PC-3 (cell line): ENCODE results near the gene DAND5. TPM values are rescaled to one million over a fixed set of nuclear protein-coding genes. Genes with fewer than 3 reads are reported as not detected.

ENCODE experiments used
- ATAC-seq: fragments of 200-7000 bp; cut with Tn5 transposase; 2 replicates; pipeline ENCODE4 v1.9.1; 2020; ENCODE audit warnings: mild to moderate bottlenecking, moderate library complexity
- BruUV-seq: library from RNA; stranded (reverse); fragments of 400-500 nt; replicated peaks from 2 replicates; lab custom pipeline; 2021; lab: Mats Ljungman, UMichigan
- CTCF ChIA-PET: fragments of 300-600 bp; sonication (Branson Sonifier 250); formaldehyde crosslinking; loops from one replicate; lab custom pipeline; 2022; ENCODE audit warnings: antibody characterized with exemption; lab: Charles Lee
- POLR2A ChIA-PET: fragments of 300-600 bp; sonication (Branson Sonifier 250); formaldehyde crosslinking; loops from one replicate; lab custom pipeline; 2022; ENCODE audit warnings: antibody characterized with exemption; ENCODE audit not compliant: unreplicated experiment; lab: Charles Lee
- DNase-seq: peaks from one replicate; pipeline ENCODE4 v3.0.0-alpha.2; 2015
- H2AFZ ChIP-seq: fragments of 300-600 bp; sonication (generic); 2 replicates; pipeline ENCODE4 v1.6.0; 2016; ENCODE audit warnings: antibody characterized with exemption, low read length
- H3F3A ChIP-seq: fragments of 300-600 bp; sonication (generic); one replicate; pipeline ENCODE4 v1.6.0; 2017; ENCODE audit warnings: antibody characterized with exemption, low read length, control low read depth, mild to moderate bottlenecking; ENCODE audit not compliant: unreplicated experiment
- H3K27ac ChIP-seq: fragments of 300-600 bp; sonication (generic); 2 replicates; pipeline ENCODE4 v1.5.1; 2016; ENCODE audit warnings: mild to moderate bottlenecking, low read length
- H3K27me3 ChIP-seq: fragments of 300-600 bp; sonication (generic); 2 replicates; pipeline ENCODE4 v1.6.1; 2016; ENCODE audit warnings: low read length, mixed read lengths
- H3K36me3 ChIP-seq: fragments of 300-600 bp; sonication (generic); 2 replicates; pipeline ENCODE4 v1.6.1; 2016; ENCODE audit warnings: low read depth, mixed run types, low read length, mixed read lengths
- H3K4me1 ChIP-seq: fragments of 300-600 bp; sonication (generic); 2 replicates; pipeline ENCODE4 v1.5.1; 2016; ENCODE audit warnings: low read length; ENCODE audit not compliant: insufficient read depth
- H3K4me2 ChIP-seq: fragments of 300-600 bp; sonication (generic); 2 replicates; pipeline ENCODE4 v1.6.0; 2016; ENCODE audit warnings: low read length
- H3K4me3 ChIP-seq: fragments of 300-600 bp; sonication (generic); 2 replicates; pipeline ENCODE4 v1.5.1; 2016; ENCODE audit warnings: mild to moderate bottlenecking, low read length, mixed read lengths
- H3K79me2 ChIP-seq: fragments of 300-600 bp; sonication (generic); 2 replicates; pipeline ENCODE4 v1.6.1; 2017; ENCODE audit warnings: low read length, mixed read lengths
- H3K9ac ChIP-seq: fragments of 300-600 bp; sonication (generic); 2 replicates; pipeline ENCODE4 v1.6.0; 2016; ENCODE audit warnings: mild to moderate bottlenecking, low read length
- H3K9me2 ChIP-seq: fragments of 300-600 bp; sonication (generic); replicated peaks from 2 replicates; pipeline ENCODE4 v1.6.1; 2016; ENCODE audit warnings: mixed run types, low read length, mixed read lengths
- H3K9me3 ChIP-seq: fragments of 300-600 bp; sonication (generic); 2 replicates; pipeline ENCODE4 v1.6.1; 2016; ENCODE audit warnings: low read length, mixed read lengths
- H4K20me1 ChIP-seq: fragments of 300-600 bp; sonication (generic); 2 replicates; pipeline ENCODE4 v1.6.1; 2016; ENCODE audit warnings: low read length, mixed read lengths
- EZH2 ChIP-seq: fragments of 300-600 bp; sonication (generic); IDR thresholded peaks from one replicate; pipeline ENCODE4 v1.6.1; 2017; ENCODE audit warnings: antibody characterized with exemption, mild to moderate bottlenecking, low read length; ENCODE audit not compliant: unreplicated experiment
- EZH2phosphoT487 ChIP-seq: fragments of 300-600 bp; sonication (generic); IDR thresholded peaks from 2 replicates; pipeline ENCODE4 v1.6.1; 2018; ENCODE audit warnings: mild to moderate bottlenecking, antibody characterized with exemption, low read length, borderline replicate concordance
- intact Hi-C: fragments of 100-400 bp; cut with micrococcal nuclease; formaldehyde crosslinking; loops from 2 replicates; pipeline ENCODE4 v1.9.0; 2023
- total RNA-seq: library from RNA; depleted of rRNA; stranded (reverse); fragments of >200 nt; gene quantifications from 2 replicates; pipeline ENCODE4 v1.2.3, GENCODE V29; 2014
- TF ChIP-seq, protein P1 (sequence below): fragments of 300-600 bp; sonication (generic); conservative IDR thresholded peaks from 2 replicates; pipeline ENCODE4 v1.5.1; 2017; ENCODE audit warnings: antibody characterized with exemption, low read depth, mild to moderate bottlenecking, low read length

Gene DAND5
- total RNA-seq, 1 experiment from 2014 or later, result 0.55 TPM

GRCh38 chr19:12965017-12965811, 4.2 kb upstream of the DAND5 start:
- Histone ChIP-seq H2AFZ (peak overlapping the region; percentile 94), H4K20me1 (no peaks in the 10 kb centered on the region), H3K27ac (peak overlapping the region; percentile 27), H3K9me2 (no peaks in the 10 kb centered on the region), H3K79me2 (no peaks in the 10 kb centered on the region), H3K36me3 (no peaks in the 10 kb centered on the region), H3K4me2 (peak overlapping the region; percentile 89), H3K9me3 (no peaks in the 10 kb centered on the region), H3F3A (no peaks in the 10 kb centered on the region), H3K4me3 (peak overlapping the region; percentile 66), H3K9ac (peak overlapping the region; percentile 68), H3K4me1 (peaks cover 3% of the 10 kb centered on the region; the same call in 1 of the 2 replicates), H3K27me3 (no peaks in the 10 kb centered on the region)
- TF ChIP-seq, protein P1, sequence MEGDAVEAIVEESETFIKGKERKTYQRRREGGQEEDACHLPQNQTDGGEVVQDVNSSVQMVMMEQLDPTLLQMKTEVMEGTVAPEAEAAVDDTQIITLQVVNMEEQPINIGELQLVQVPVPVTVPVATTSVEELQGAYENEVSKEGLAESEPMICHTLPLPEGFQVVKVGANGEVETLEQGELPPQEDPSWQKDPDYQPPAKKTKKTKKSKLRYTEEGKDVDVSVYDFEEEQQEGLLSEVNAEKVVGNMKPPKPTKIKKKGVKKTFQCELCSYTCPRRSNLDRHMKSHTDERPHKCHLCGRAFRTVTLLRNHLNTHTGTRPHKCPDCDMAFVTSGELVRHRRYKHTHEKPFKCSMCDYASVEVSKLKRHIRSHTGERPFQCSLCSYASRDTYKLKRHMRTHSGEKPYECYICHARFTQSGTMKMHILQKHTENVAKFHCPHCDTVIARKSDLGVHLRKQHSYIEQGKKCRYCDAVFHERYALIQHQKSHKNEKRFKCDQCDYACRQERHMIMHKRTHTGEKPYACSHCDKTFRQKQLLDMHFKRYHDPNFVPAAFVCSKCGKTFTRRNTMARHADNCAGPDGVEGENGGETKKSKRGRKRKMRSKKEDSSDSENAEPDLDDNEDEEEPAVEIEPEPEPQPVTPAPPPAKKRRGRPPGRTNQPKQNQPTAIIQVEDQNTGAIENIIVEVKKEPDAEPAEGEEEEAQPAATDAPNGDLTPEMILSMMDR, result peak; percentile 93
- TF ChIP-seq EZH2phosphoT487, result no peak
- TF ChIP-seq EZH2, result no peak
- ATAC-seq (peak; percentile 97), DNase-seq (peak; percentile 89)
- intact Hi-C loops, result no loop called here
- POLR2A ChIA-PET, result interaction anchor here (0.9 kb wide), 1 partner anchor 19 kb away, joined by 5 read pairs; no protein-coding TSS in a partner anchor
- no TSS peak for BruUV-seq
- CTCF ChIA-PET, result interaction anchor here (0.5 to 1.5 kb wide), 14 partner anchors 9 to 139 kb away, joined by 3 to 15 read pairs (median 4); partner anchors contain the start of gene RAD23A

DNA sequence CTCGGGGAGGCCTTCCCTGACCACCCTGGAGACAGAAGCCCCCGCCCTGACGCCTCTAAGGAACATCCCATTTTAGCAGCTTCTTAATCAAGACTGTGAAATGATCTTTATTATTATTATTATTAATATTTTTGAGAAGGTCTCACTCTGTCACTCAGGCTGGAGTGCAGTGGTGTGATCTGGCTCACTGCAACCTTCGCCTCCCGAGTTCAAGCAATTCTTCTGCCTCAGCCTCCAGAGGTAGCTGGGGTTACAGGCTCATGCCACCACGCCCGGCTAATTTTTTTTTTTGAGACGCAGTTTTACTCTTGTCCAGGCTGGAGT, 3.6 kb upstream of the DAND5 start:
- Histone ChIP-seq H3K27me3 (no peaks in the 10 kb centered on the region), H3K79me2 (no peaks in the 10 kb centered on the region), H3K4me3 (peak overlapping the region; percentile 66), H3K9me2 (no peaks in the 10 kb centered on the region), H3K27ac (peak overlapping the region; percentile 27), H3K36me3 (no peaks in the 10 kb centered on the region), H3K9me3 (no peaks in the 10 kb centered on the region), H4K20me1 (no peaks in the 10 kb centered on the region), H3K4me2 (peak overlapping the region; percentile 89), H3K4me1 (peaks cover 3% of the 10 kb centered on the region; the same call in 1 of the 2 replicates), H2AFZ (peak overlapping the region; percentile 94), H3K9ac (peak overlapping the region; percentile 68), H3F3A (no peaks in the 10 kb centered on the region)
- CTCF ChIA-PET, result interaction anchor here (0.5 to 1.5 kb wide), 12 partner anchors 9 to 139 kb away, joined by 3 to 15 read pairs (median 4); partner anchors contain the start of gene RAD23A
- POLR2A ChIA-PET, result no interaction called here
- TF ChIP-seq, protein P1, result no peak
- TF ChIP-seq EZH2phosphoT487, result no peak
- intact Hi-C loops, result no loop called here
- no TSS peak for BruUV-seq
- ATAC-seq (no peak), DNase-seq (no peak)

DNA sequence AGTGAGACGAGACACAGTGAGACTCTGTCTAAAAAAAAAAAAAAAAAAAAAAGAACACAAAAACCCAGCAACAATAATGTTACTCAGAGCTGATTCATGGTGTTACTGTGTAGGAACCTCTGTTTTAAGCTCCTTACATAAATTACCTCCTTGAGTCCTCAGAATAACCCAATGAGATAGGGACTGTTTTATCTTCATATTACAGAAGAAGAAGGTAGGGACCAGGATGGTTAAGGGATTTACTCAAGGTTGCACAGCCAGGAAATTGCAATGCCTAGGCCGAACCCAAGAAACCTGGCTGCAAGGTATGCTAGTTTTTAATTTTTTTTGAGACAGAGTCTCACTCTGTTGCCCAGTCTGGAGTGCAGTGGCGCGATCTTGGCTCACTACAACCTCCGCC, 1.5 kb upstream of the DAND5 start:
- TF ChIP-seq EZH2phosphoT487 (no peak), EZH2 (no peak)
- TF ChIP-seq, protein P1, result no peak
- ChIA-PET CTCF (interaction anchor here (0.6 to 1.7 kb wide), 8 partner anchors 10 to 1014 kb away, joined by 3 to 11 read pairs (median 6); no protein-coding TSS in a partner anchor), POLR2A (interaction anchor here (0.6 to 0.7 kb wide), 2 partner anchors 108 to 589 kb away, joined by 6 to 10 read pairs; no protein-coding TSS in a partner anchor)
- Histone ChIP-seq H3K4me3 (no peak overlapping the region), H3K9me3 (no peaks in the 10 kb centered on the region), H3K79me2 (no peaks in the 10 kb centered on the region), H2AFZ (no peak overlapping the region), H3K4me1 (peaks cover 3% of the 10 kb centered on the region; the same call in 1 of the 2 replicates), H3K9ac (no peak overlapping the region), H3K36me3 (no peaks in the 10 kb centered on the region), H4K20me1 (no peaks in the 10 kb centered on the region), H3F3A (no peaks in the 10 kb centered on the region), H3K27ac (no peak overlapping the region), H3K9me2 (no peaks in the 10 kb centered on the region), H3K27me3 (no peaks in the 10 kb centered on the region), H3K4me2 (no peak overlapping the region)
- intact Hi-C loops, result no loop called here
- no TSS peak for BruUV-seq
- peak; percentile 50 for DNase-seq
- no peak for ATAC-seq
